CD4-positive, alpha-beta T cell (primary cell): ENCODE results near the gene MACROD2. TPM values are rescaled to one million over a fixed set of nuclear protein-coding genes. Genes with fewer than 3 reads are reported as not detected.

Experiments
- ATAC-seq: fragments of 200-7000 bp; cut with Tn5 transposase; one replicate; pipeline ENCODE4 v1.10.0; 2022; ENCODE audit warnings: mild to moderate bottlenecking; ENCODE audit not compliant: poor library complexity
- CTCF ChIA-PET: fragments of 350-600 bp; sonication (Branson Sonifier 250); formaldehyde crosslinking; loops from one replicate; lab custom pipeline; 2021; ENCODE audit warnings: antibody characterized with exemption, inconsistent platforms; lab: Charles Lee
- POLR2A ChIA-PET: fragments of 350-600 bp; sonication (Branson Sonifier 250); formaldehyde crosslinking; loops from one replicate; lab custom pipeline; 2021; ENCODE audit warnings: antibody characterized with exemption, inconsistent platforms; lab: Charles Lee
- DNase-seq, 14 experiments: peaks; one replicate each; pipeline ENCODE4 v3.0.0-alpha.2; 2013 to 2020; ENCODE audit warnings: mixed read lengths in 2 of 14
- H3K27ac ChIP-seq, 2 donors: one replicate each; pipeline versions ENCODE4 v1.5.1 to v1.7.0; 2013; ENCODE audit warnings: low read length in 2 of 2, low read depth in 1 of 2, mild to moderate bottlenecking in 1 of 2
- H3K27me3 ChIP-seq, 2 experiments: 1 replicate in 1 of 2; 2 replicates in 1 of 2; pipeline versions ENCODE4 v1.6.1 to v1.7.0; 2013; ENCODE audit warnings: low read length in 2 of 2, control low read depth in 1 of 2, mild to moderate bottlenecking in 1 of 2, moderate library complexity in 1 of 2; ENCODE audit not compliant: insufficient read depth in 2 of 2, control insufficient read depth in 1 of 2
- H3K36me3 ChIP-seq: one replicate; pipeline ENCODE4 v1.6.1; 2013; ENCODE audit warnings: low read length, control low read depth; ENCODE audit not compliant: insufficient read depth
- H3K4me1 ChIP-seq: one replicate; pipeline ENCODE4 v1.6.1; 2013; ENCODE audit warnings: low read length, control low read depth; ENCODE audit not compliant: insufficient read depth
- H3K4me3 ChIP-seq: one replicate; pipeline ENCODE4 v1.5.1; 2013; ENCODE audit warnings: mild to moderate bottlenecking, low read length, moderate library complexity
- H3K9me3 ChIP-seq, 2 experiments: 1 replicate in 1 of 2; 2 replicates in 1 of 2; pipeline versions ENCODE4 v1.6.1 to v1.7.0; 2013; ENCODE audit warnings: low read length in 2 of 2, mild to moderate bottlenecking in 2 of 2, control low read depth in 1 of 2, moderate library complexity in 1 of 2; ENCODE audit not compliant: control insufficient read depth in 1 of 2, insufficient read depth in 1 of 2
- H3K27ac Mint-ChIP-seq: one replicate; pipeline ENCODE4 v1.8.0; 2020; ENCODE audit warnings: mixed read lengths
- H3K27me3 Mint-ChIP-seq: one replicate; pipeline ENCODE4 v1.8.0; 2021; ENCODE audit warnings: mixed read lengths
- H3K36me3 Mint-ChIP-seq: one replicate; pipeline ENCODE4 v1.8.0; 2021; ENCODE audit warnings: low read depth, mixed read lengths
- H3K4me1 Mint-ChIP-seq: one replicate; pipeline ENCODE4 v1.8.0; 2021; ENCODE audit warnings: low read depth, mixed read lengths
- H3K4me3 Mint-ChIP-seq: one replicate; pipeline ENCODE4 v1.8.0; 2020; ENCODE audit warnings: mild to moderate bottlenecking, mixed read lengths
- H3K9me3 Mint-ChIP-seq: one replicate; pipeline ENCODE4 v1.8.0; 2020; ENCODE audit warnings: mixed read lengths
- CTCF ChIP-seq: fragments of 200-600 bp; IDR thresholded peaks from one replicate; pipeline ENCODE4 v1.8.0; 2022; ENCODE audit warnings: antibody characterized with exemption, mild to moderate bottlenecking
- intact Hi-C, 2 experiments: fragments of 100-400 bp; cut with DNase I in 1 of 2; cut with micrococcal nuclease in 1 of 2; formaldehyde crosslinking; loops; one replicate each; pipeline versions ENCODE4 v1.15.1 to v1.9.0; 2023 to 2025; cut with DNase I, micrococcal nuclease
- total RNA-seq, 174 experiments: library from RNA in 2 of 174; stranded (reverse) in 2 of 174; gene quantifications; one replicate each; pipeline ENCODE4 v1.2.3 and lab custom pipeline; 2021 to 2026

MACROD2 gene
- total RNA-seq, 2 experiments from 2014 or later, result not detected

- no peaks in the 10 kb centered on the region for H3K27me3 Mint-ChIP-seq
- Histone ChIP-seq H3K9me3 (peaks cover 0 to 3% of the 10 kb centered on the region in 2 experiments), H3K27me3 (no peaks in the 10 kb centered on the region), H3K36me3 (no peaks in the 10 kb centered on the region), H3K4me3 (no peak overlapping the region), H3K27ac (no peak overlapping the region), H3K4me1 (no peaks in the 10 kb centered on the region)
- CTCF ChIA-PET, result no interaction called here
- POLR2A ChIA-PET, result no interaction called here
- H3K4me3 Mint-ChIP-seq, result no peak overlapping the region
- no peak for TF ChIP-seq CTCF
- intact Hi-C loops, result no loop called here
- ATAC-seq, result no peak
- no peaks in the 10 kb centered on the region for H3K36me3 Mint-ChIP-seq
- no peaks in the 10 kb centered on the region for H3K9me3 Mint-ChIP-seq
- no peaks in the 10 kb centered on the region for H3K4me1 Mint-ChIP-seq
- DNase-seq, result no peak
- H3K27ac Mint-ChIP-seq, result no peak overlapping the region
Observed at GRCh38 chr20:15655295-15655874, 1660.1 kb downstream of the MACROD2 start.

GRCh38 chr20:15656124-15656523, 1660.8 kb downstream of the MACROD2 start:
- no peaks in the 10 kb centered on the region for H3K27me3 Mint-ChIP-seq
- ATAC-seq, result no peak
- ChIA-PET POLR2A (no interaction called here), CTCF (no interaction called here)
- DNase-seq, result no peak
- no peak for TF ChIP-seq CTCF
- no peaks in the 10 kb centered on the region for H3K4me1 Mint-ChIP-seq
- intact Hi-C loops, result no loop called here
- Histone ChIP-seq H3K36me3 (no peaks in the 10 kb centered on the region), H3K27ac (no peak overlapping the region), H3K9me3 (peaks cover 0 to 3% of the 10 kb centered on the region in 2 experiments), H3K4me1 (no peaks in the 10 kb centered on the region), H3K4me3 (no peak overlapping the region), H3K27me3 (no peaks in the 10 kb centered on the region)
- H3K36me3 Mint-ChIP-seq, result no peaks in the 10 kb centered on the region
- no peak overlapping the region for H3K27ac Mint-ChIP-seq
- no peaks in the 10 kb centered on the region for H3K9me3 Mint-ChIP-seq
- H3K4me3 Mint-ChIP-seq, result no peak overlapping the region

GRCh38 chr20:15658295-15658694, 1663.0 kb downstream of the MACROD2 start:
- H3K4me3 Mint-ChIP-seq, result no peak overlapping the region
- CTCF ChIA-PET, result no interaction called here
- peaks cover 0 to 3% of the 10 kb centered on the region in 2 experiments for H3K9me3 ChIP-seq
- H3K36me3 ChIP-seq, result no peaks in the 10 kb centered on the region
- H3K4me1 ChIP-seq, result no peaks in the 10 kb centered on the region
- intact Hi-C loops, result no loop called here
- no peak for TF ChIP-seq CTCF
- no peaks in the 10 kb centered on the region for H3K36me3 Mint-ChIP-seq
- H3K27ac Mint-ChIP-seq, result no peak overlapping the region
- no peaks in the 10 kb centered on the region for H3K27me3 Mint-ChIP-seq
- no peak overlapping the region for H3K27ac ChIP-seq
- no peaks in the 10 kb centered on the region for H3K27me3 ChIP-seq
- H3K4me3 ChIP-seq, result no peak overlapping the region
- H3K4me1 Mint-ChIP-seq, result no peaks in the 10 kb centered on the region
- no peak for ATAC-seq
- POLR2A ChIA-PET, result no interaction called here
- H3K9me3 Mint-ChIP-seq, result no peaks in the 10 kb centered on the region
- no peak for DNase-seq
